ENCODE results near the gene NAB1.

The NAB1 gene

DNA sequence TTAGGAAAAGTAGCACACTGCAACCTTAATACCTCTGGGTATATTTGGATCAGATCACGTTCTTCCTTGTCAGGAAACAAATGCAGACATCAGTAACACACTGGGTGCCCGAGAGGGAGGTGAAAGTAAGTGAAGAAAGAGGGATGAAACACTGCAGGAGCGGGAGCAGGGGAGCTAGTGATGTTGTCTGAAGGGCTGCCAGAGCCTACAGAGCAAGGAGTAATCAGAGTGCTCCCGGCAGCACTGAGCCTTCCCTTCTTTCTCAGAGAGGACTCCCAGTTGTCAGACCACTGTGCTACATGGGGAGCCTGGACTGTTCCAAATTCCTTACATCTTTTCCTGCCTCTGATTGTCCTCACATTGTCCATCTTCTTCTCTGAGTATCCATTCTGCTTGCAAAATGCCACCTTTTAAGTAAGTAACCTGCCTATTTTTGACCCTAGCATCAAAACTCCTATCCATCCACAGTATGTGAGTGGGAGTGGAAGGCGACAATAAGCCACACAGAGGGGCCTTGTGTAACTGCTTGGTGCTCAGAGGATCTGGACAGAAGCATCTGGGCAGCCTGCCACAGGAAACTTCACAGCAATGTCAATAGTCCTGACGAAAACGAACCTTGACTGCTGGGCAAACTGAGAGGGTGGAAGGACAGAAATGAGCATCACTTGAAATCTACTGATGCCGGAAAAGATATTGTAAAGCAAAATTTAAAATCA, 10.8 kb upstream of the NAB1 start:
- no peak for DNase-seq

DNA sequence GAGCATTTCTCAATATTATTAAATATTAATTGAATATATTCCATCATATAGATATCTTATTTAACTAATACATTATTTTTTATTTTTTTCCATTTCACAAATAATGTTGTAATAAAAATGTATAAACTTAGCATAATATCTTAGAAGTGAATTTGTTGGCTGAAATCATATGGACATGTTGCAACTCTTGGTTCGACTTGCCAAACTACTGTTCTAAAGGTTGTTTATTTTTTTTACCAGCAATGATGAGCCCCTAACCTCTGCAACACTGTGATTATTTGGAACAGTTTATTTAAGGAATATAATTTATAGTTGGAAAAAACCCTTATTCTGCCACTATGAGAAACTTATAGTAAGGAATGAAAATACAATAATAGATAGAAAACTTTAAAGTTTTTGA, 8.8 kb upstream of the NAB1 start:
- no peak for DNase-seq

DNA sequence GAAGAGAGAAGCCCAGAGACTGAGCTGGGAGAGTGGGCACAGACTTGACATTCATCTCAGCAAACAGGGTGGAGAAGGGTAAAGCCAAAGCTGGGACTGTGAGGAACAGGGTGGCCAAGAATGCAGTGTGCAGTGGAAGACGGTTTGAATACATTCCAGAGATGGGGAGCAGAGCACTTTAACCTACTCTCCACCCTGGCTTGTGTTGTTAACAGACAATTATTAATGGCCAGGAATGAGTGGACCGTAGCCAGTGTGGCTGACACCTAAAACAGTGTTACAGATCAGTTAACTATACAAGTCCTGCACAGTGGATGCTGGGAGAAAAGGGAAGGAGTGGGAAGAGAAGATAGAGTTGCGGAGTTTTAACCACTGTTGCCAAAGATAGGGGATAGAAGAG, 7.4 kb upstream of the NAB1 start:
- no peak for DNase-seq

DNA sequence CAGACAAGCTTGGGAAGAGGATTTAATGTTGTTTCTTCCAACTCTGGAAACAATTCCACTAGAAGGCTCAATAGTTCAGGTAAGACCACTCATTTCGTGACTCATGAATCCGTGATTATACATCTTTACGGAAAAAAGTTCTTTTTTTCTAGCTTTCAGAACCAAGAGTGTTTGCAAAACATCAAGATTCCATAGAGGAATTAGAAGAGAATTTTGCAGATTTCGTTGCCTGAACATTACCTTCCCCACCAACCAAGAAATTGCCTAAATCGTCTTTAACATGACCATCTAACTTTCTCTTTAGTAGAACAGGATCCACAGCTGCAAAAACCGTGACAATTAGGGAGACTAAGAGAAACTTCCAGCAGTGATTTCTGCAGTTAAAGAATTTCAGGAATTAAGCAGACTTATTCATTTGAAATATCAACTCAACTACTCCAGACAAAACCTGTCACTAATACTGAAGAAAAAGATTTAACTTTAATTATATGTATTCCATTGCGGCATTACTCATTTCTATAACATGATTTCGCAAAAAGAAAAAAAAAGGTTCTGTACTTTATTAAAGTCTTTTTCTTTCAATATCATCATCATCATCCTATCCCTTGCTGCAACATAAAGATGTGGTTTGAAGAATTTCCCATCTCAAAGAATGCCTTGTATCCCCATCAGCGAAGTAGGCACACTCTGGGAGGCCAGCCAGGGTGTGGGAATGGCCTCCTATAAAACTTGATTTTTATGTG, 1.9 kb upstream of the NAB1 start:
- no peak for DNase-seq

DNA sequence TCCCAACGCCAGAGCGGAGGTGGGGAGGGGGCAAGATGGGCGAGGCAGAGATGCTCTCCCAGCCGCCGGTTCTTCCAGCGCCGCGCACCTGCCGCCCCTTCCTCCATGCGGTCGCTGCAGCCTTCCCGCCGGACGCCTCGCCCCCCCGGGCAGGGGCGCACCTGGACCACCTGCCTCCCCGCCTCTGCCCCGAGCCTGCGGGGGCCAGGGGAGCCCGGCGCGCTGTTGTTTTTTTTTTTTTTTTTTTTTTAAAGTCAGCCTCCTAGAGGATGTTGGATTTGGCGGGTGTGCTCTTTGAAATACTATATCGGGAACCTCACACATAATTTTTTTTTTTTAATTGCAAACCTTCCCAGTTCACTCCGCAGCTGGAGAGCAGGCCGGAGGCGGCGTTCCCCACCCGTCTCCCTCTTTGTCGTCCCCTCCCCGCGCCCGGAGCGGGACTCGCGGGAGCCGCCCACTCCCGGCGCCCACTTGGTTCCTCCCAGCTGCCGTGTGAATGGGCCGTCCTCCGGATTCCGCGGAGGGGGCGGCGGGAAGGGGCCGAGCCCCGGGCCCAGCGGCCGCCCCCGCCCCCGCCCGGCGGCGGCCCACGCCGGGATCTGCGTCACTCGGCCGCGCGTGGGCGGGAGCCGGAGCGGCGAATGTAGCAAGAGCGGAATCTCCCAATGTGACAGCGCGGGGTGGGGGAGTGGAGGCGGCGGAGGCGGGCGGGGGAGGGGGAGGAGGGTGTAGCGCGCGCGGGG, 421 bp upstream of the NAB1 start:
- peak; percentile 87 for DNase-seq

DNA sequence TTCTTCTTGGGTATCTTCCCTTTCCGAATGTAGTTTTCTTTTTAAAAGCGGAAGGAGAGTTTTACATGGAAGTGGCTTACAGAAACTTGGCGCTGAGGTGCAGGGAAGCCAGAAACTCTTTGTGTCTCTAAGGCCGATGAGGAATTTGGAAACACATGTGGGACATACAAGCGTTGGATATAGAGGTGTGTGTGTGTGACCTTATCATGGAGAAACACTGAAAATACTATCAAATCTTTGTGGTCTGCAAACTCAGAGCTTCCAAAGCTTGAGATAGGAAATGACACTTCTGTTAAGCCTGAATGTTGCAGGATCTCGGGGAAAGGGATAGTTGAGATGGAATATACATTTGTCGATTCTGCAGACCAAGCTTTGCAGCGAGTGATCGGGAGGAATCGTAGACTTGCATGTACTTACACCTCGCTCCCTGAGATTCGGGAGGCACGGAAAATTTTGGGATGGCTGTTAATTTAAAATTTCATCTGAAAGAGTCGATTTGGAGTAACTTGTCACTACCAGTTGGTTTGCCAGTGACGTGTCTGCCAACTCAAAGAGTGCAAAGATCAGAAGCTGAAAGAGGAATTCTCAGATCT, 1.0 kb downstream of the NAB1 start:
- peak; percentile 30 for DNase-seq

DNA sequence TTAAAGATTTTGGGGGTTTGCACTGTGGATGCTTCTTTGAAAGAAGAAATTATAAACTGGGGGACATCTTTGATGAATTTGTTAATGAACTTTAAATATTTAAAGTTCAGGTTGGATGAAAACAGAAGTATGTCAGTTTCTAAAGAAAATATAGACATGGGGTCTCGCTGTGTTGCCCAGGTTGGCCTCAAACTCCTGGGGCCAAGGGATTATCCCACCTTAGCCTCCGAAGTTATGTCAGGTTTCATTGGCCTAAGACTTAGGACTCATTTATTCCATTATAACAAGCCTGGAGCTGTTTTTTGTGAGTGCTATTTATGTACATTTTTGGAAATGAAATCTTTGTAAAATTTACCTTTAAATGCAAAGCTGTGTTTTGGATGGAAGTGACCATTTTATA, 2.5 kb downstream of the NAB1 start:
- no peak for DNase-seq

DNA sequence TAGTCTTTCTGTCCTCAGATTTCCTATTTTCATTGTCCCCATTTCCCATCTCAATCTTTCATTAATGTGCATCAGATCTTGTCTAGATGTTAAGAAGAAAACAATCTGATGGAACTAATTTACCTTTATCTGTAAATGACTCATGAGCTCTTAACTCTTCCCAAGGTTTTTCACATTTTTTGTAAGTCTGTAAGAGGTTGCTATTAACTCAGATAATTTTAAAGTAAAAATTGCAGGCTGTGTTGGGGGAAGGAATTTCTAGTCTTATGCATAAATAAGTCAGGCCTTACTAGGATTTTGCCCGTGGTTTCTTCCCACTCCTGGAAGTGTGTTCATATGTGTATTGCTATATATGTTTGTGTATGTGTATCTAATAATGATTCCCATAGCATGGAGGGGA, 4.3 kb downstream of the NAB1 start:
- DNase-seq = no peak

DNA sequence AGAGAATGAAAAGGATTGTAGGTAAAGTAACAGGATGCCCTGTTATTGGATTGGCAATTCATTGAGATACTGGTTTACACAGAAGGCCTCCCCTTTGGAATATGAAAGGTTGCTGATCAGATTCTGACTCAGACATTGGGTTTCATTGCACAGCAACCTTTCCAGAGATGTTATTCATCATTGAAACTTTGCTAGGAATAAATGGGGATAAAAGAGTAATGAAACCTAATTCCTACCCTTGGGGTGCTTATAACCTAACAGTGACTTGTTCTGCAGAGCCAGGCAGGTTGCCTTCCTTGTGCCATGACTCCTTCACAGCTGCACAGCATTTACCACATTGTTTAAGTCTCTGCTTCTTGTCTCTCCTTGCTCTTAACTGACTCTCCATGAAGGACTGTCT, 5.0 kb downstream of the NAB1 start:
- DNase-seq = no peak

DNA sequence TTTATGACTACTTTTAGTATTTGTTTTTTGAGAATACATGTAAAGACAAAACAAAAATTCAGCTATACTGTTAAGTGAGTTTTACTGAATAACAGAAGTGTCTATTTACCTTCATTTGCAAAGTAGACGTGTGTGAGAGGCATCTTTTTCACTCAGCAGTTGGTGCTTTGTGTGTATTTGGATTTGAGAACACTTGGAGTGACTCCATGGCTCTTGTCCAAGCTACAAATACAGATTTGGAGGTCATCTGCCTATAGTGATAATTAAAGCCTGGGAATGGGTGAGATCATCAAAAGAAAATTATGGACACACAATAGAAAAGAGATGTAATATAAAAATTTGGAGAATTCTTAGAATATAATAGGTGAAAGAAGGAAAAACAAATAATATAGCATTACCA, 6.2 kb downstream of the NAB1 start:
- DNase-seq = peak; percentile 53

DNA sequence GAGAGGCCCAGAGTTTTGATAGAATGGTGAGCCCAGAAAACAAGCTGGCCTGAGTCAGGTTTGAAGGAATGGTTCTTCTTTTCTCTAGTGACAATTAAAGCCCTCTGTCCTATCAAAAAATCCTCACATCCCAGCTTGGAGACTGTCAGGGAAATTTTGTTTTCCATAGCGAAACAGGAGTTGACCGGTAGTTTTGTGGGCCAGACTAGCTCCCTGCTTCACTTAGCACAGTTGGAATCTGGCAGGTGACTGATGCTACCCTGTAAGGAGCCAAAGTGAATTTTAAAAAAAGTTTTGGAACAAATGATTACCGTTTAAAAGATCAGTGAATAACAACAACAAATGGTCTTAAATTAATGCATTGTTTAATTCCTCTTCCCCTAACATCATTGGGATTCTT, 6.7 kb downstream of the NAB1 start:
- DNase-seq = no peak

DNA sequence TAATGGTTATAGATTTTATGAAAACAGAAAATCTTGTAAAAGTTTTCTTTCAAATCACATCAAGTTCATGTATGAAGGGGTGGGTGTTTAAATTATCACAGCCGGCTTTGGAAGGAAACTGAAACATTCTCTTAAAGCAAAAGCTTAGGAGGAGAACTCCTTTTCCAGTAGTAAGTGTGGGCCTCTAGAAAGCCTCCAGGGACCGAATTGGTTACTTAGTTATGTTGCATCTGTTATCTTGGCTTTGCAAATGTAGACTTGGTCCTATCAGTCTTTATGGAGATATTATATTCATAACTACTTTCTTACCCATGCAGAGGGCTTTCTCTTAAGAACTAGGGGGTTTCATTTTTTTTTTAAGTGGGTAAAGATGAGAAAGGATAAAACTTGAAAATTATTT, 7.4 kb downstream of the NAB1 start:
- no peak for DNase-seq

DNA sequence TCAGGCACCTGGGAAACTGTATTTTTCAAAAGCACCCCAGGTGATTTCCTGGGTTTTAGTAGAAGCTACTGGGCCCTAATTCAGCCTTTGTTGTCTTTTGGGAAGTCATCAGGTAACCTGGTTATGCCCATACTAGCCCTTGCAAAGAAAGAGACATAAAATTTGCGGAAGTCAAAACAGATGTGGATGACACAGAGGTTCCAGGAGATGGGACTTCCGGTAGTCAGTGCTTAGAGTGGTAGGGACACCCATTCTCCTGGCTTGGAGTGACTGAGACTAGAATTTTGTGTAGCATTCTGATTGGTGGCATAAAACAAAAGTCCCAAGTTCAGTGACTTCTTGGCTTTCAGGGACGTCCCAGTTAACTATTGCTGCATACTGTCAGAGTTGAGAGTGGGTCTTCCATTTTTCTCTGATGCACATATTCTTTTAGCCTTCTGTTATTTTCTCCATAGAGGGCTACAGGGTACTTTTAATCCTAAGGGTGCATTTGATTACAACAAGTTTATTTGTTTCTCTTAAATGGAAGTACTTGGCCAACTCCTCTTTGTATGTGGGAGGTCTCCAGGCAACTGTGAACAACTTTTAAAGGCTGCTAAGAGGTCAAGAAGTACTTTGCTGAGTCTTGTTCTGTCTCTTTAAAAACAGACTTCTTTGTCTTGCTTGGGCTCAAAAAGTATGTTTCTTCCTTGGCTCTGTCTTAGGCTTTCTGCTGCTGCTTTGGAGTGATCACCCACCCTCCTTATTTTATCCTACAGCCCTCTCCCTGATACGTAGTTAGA, 8.8 kb downstream of the NAB1 start:
- DNase-seq = no peak

DNA sequence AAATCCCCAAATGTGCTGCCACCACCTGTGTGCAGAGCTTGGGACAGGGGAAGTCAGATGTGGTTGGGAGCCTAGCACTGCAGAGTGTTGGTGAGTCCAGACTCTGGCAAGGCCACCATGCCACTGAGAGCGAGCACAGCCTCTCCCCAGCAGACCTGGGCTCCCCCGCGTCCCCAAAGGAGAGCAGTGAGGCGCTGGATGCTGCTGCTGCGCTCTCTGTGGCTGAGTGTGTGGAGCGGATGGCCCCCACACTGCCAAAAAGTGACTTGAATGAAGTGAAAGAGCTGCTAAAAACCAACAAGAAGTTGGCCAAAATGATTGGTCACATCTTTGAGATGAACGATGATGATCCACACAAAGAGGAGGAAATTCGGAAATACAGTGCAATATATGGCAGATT, 10.7 kb downstream of the NAB1 start:
- DNase-seq = no peak

DNA sequence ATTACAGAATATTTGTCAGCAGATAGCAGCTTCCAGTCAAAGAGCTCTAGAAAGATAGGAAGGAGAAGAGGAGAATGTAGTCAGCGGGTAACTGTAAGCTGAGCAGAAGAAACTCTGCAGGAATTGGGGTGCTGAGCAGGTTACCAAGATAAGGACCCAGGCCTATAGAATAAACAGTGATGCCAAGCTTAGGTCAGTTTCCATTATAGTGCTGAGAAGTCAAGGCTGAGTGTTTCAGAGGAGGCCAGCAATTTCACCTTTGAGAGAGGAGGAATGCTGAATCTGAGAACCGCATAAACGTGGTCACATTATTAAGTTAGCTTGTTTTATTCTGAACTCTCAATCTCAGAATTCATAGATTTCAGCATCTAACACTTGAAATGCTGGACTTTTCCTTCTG, 13.9 kb downstream of the NAB1 start:
- DNase-seq = no peak

DNA sequence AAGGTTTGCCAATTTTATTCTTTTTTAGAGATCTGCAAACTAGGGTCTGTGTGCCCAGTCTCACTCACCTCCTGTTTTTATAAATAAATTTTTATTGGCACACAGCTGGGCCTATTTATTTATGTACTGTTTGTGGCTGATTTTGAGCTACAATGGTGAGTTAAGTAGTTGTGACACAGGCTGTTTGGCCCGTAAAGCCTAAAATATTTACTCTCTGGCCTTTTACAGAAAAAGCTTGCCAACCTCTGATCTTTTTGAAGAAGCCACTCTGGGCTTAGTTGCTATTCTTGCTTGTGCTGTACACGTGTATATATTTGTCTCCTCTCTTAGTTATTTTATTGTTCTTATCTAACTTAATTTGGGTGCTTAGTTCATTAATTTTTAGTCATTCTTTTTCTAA, 14.5 kb downstream of the NAB1 start:
- DNase-seq = no peak

DNA sequence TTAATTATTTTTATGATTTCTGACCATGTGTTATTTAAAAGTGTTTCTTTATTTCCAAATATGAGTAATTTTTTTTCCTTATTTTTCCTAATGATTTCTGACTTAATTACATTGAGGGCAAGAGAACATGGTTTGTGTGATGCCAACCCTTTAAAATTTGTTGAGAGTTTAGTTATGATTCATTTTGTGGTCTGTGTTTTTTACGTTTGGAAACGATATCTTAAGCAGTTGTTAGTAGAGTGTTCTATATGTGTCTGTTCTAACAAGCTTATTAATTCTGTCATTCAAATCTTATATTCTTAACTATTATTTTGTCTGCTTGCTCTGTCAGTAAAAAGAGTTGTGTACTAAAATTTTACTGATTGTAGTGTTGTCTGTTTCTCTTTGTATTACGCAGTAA, 15.0 kb downstream of the NAB1 start:
- DNase-seq = no peak

DNA sequence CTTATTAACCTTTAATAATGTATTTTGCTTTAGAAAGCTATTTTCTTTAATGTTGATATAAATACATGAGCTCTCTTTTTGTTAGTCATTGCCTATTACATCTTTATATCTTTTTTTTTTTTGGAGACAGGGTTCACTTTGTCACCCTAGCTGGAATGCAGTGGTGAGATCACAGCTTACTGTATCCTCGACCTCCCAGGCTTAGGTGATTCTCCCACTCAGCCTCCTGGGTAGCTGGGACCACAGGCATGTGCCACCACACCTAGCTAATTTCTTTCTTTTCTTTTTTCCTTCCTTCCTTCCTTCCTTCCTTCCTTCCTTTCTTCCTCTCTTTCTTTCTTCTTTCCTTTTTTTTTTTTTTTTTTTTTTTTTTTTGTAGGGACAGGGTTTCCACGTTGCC, 15.4 kb downstream of the NAB1 start:
- DNase-seq = no peak

DNA sequence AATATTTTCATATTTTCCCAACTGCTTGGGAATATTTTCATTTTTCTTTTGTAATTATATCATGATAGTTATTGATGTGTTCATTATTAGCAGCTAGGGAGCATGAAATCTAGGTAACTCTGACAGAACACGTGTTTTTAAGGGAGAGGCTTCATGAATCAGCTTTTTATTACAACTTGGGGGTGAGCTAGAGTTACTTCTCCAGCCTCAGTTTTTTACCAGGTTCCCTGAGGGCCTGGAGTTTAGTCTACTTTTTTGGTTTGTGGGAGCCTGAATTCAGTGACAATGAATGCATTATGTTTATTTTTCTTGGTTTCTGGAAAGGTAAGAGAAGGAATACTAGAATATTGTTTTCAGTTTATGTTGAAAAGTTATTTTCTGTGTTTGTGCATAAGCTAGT, 18.0 kb downstream of the NAB1 start:
- DNase-seq = no peak

DNA sequence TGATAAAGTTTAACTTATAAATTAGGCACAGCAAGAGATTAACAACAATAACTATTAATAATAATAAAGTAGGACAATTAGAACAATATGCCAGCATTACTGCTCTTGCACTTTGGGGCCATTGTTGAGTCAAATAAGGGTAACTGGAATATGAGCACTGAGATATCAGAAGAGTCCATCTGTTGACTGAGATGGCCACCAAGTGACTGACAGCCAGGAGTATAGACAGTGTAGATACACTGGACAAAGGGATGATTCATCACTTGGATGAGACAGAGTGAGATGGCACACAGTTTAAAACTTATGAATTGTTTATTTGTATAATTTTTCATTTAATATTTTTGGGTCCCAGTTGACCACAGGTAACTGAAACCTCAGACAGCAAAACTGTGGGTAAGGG, 20.0 kb downstream of the NAB1 start:
- DNase-seq = no peak

DNA sequence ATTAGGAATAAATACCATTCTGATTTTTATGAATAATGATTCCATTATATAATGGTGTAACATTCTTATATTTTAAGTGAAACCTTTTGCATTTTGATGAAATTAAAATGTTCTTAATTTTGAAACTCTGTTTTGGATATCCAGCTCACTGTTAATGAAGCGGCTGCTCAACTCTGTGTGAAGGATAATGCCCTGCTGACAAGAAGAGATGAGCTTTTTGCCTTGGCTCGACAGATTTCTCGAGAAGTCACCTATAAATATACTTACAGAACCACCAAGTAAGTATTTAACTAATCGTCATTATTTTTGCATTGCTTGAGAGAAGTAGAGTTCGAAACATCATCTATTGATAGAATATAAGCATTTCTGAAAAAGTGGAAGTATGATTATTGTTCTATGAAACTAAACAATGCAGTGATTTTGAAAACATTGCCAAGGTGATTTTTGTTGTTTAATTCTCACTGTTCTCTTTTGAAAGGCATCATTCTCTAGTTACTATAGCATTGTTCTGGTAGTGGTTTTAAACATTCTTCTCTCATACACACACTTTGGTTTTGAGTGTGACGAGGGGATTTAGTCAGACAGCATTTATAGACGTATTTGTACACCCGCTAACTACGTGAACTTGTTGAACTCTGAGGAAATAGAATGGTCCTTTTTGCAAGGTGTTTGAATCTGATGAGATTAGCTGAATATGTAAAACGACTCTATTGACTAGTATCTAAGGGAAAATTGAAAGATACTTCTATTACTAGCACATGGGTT, 21.5 kb downstream of the NAB1 start:
- no peak for DNase-seq

DNA sequence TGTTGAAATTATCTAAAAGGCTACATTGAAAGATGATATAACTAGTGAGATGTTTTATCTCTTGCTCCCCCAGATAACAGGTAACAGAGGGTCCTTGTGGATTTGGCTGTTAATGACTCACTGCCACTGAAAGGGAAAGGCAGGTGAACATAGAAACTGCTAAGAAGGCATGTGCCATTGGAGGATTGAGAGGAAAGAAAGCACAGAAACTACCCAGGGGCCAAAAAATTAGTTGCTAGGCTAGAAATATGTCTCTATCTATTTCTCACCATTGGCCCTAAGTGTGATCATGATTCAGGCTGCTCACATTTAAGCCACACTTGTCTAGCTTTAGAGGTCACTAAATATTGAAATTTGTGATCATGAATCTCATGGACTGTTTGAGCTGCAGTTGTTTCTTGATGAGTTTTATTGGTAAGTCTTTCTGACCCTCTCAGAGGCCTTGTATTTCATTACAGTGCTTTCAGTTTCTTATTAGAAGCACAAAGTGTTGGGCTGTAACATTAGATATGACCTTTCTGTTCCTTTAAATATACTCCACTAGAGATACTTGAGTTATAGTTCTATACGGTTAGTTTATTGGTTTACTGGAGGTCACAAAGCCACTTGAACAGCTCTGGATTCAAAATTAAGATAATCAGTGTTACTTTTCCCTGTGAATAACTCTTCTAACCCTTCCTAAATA, 26.2 kb downstream of the NAB1 start:
- no peak for DNase-seq

Data from NCI-H748 treated with DMSO at 0.1 percent for 48 hours (cell line).